ENCODE results near the gene KRT79.
"Not testable (repeated sequence)": the region's sequence is repeated elsewhere in the genome, so short reads cannot be mapped to it uniquely, and the experiment has no call there.

KRT79 gene

DNA sequence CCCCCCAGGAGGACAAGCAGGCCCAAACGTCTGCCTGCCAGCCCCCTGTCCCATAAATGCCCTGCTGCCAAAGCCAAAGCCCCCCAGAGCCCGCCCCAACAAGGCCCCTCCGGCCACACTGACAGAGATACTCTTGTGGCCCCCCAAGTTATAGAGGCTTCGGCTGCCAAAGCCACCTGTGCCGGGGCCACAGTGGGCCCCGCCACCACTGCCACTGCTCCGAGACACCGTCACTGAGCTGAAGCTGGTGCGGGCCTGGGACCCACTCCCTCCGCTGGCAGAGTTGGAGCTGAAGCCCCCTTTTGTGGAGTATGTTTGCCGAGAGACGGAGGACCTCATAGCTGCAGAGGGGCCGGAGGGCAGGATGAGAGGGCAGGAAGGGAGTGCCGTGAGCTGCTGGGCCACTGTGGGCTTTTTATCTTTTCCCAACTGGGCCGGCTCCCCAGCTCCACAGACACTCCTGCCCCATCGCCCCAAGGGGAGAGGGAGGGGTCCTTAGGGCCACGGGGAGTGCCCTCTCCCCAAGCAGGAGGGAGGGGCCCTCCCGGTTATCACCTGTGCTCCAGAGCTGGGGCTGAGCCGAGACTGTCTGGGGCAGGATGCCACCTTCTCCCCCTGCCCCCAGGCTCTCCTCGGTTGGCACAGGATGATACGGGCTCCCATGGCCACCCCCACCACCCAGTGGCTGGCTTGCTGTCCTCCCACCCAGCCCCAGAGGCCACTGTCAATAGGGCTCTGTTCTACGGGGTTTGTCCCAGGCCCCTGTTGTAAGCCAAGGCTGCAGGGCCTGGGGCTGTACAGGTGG is at the start of gene KRT79:
Gene KRT79, minus strand, starts transcription at position 390 of the 805 bp plus-strand sequence. Its CDS starts 51 bp downstream, at position 339.
- DNase-seq (ENCODE audit: low spot score), result no peak

DNA sequence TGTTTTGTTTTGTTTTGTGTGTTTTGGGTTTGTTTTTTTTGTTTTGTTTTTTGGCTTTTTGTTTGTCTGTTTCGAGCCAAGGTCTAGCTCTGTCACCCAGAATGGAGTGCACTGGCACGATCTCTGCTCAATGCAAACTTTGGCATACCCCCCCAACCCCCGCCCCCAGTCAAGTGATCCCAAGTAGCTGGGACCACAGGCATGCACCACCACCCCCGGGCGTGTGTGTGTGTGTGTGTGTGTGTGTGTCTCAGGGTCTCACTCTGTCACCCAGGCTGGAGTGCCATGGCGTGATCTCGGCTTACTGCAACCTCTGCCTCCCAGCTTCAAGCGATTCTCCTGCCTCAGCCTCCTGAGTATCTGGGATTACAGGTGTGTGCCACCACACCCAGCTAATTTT is 46.4 kb upstream of the KRT79 start:
- DNase-seq (ENCODE audit: low spot score), result not testable (repeated sequence)

DNA sequence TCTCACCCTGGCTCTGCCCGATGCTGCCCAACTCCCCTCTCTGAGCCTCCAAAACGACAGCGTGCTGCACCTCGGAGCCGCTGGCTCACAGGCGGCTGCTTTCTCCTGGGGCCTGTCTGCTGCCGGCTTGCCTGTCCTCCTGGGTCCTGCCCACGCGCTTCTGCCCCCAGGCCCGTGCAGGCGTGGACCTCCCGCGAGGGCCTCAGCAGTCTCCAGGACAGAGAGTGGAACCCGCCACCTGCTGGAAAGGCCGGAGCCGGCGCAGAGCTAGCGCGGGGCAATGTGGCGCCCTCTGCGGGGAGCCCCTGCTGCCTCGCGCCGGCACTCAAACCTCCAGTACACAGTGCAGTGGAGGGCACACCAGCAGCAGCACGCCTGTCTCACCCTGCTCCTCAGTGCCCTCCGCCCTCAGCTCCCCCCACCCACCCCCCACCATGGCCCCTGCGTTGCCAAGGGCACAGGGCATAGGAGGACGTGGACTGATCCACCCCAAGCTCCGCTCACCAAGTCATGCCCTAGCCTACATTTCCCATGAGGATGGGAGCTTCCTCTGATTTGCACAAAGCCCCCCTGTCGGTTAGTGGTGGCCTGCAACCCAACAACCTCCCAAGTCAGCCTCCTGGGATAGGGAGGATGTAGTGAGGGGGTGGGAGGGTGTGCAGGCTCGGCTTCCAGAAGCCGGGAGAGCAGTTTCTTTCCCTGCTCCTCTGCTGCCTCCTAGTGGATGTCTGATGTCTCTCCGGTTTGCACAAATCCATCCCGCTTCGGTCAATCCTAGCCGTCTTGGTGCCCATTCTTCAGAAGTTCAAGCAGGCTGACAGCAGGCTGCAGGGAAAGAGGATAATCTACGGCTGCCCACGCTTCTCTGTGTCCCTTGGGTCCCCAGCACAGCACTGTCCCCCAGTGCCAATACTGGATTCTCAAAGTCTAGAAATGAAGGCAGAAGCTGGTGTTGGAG is 45.6 kb upstream of the KRT79 start:
- peak; percentile 77 for DNase-seq (ENCODE audit: low spot score)

DNA sequence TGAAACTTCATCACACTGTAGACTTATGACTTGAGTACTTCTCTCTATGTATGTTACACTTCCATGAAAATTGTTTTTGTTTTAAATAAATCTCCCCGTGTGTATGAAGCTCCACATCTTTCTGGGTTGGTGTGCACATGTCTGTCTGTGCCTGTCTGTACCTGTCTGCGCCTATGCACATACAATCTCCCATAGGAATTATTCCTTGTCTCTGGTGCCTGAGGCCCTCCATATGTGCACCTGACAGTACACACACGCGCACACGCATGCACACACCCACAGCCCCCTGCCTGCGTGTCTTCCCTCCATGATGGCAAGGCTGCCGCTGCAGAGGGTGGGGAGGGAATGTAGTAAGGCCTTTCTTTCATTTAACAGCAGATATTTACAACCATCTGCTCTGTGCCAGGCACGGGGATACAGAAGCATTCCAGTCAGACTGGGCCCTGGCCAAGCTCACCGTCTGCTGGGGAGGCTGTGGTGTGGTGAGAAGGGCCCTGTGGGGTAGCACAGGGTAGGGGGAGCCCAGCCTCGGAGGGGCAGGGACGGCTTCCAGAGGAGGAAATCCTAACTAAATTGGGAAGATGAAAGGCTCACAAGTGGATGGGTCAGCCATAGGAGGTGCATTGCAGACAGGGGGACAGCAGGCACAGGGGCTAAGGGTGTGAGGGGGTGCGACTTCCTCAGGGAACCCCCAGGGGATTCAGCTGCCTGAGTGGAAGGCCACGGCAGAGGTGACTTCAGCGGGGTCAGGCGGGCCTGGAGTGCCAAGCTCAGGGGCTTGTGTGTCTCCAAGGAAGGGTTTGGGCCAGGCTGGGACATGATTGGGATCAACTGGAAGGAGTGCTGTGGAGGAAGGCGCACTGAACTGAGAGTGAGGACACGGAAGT is 44.6 kb upstream of the KRT79 start:
- no peak for DNase-seq (ENCODE audit: low spot score)

DNA sequence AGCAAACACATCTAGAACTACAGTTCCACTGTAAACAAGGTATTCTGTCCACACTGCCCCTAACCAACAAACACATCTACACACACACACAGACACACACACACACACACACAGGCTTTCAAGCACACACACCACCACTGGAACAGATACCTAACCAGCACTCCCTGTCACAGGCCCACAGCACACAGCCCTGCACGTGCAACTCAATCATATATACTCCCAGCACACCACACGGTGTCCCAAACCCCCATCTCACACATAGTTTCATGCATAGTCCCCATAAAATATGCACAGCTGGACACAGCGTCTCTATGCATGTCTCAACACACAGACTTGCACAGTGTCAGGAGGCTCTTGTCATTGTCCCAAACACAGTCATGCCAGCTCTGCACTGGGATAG is 43.1 kb upstream of the KRT79 start:
- DNase-seq (ENCODE audit: low spot score), result no peak

DNA sequence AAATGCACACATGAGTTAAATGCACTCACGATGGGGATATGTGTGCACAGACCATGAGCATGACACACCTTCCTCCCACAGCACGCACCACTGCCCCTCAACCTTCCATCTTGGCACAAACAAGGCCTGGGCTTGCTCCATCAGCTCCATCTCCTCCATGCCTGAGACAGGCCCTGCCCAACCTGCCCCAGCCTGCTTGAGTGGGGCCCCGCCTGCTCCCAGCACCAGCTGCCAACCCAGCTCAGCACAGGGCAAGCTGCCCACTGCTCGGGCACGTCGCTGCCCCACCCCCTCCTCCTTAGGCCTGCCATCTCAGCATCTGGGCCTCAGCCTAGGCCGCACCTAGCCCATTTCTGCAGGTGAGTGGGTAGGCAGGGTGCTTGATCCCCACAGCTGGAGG is 42.3 kb upstream of the KRT79 start:
- DNase-seq (ENCODE audit: low spot score), result no peak

DNA sequence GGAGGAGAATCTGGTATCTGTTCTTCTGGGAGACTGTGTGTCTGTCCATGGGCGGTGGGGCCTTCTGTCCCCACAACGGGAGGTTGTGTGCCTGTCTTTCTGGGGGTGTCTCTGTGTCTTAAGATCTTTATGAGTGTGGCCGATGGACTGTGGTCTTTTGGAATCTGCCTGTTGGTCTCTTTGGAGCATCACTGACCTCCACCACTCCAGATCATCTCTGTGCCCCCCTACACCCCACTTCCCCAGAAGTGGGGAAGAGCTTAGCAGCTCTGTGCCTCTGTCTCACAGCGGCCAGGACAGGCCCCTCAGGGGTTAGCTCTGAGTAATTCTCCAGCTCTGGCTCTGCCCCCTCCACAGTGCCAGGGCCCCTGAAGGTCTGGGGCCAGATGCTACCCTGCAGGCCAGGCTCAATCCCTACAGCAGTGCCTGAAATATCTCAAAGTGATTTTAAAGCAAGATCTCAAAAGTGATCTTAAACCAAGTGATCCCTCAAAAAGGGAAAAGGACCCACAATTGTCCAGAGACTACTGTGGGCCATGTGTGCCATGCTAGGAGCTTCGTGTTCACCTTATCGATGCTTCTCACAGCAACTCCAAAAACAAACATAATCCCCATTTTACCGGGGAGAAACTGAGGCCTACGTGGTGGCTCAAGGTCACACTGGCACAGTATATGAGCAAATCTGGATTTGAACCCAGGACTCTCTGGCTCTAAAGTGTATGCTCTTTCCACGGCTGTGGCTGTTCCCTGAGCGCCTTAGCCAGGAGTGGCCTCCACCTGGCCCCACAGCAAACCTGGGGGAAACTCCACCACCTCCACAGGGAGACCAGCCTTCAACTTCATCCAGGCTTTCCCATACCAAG is 40.7 kb upstream of the KRT79 start:
- no peak for DNase-seq (ENCODE audit: low spot score)

DNA sequence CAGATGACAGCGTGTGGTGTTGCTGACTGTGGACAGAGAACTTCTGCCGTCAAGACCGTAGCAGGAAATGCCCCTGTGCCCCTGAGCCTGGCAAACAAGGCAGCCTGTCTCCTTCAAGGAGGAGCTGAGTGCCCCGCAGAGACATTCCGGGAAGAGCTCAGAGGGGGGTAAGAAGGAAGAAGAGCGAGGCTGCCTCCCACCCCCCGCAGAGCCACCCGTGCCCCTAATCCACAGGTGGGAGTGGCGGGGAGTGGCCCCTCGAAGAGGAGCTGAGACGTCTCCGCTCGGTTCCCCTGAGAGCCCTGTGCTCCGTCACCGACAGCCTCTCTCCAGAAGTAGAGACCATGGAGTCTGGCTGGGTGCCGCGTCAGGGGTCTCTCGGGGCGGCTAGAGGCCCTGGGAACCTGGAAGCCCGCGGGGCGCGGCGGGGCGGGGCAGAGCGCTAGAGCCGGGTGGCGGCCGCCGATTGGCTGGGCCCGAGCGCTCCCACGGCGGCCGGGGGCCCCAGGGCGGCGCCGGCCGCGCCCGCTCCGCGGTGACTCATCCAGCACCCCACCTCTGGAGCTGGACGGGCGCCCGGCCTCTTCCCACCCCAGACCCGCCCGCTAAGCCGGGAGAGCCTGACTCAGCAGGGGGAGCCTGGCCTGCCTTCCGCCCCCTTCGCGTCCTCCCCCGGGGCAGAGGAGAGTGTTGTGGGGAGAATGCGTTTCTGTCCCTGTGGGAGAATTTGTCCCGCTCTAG is 39.9 kb upstream of the KRT79 start:
- no peak for DNase-seq (ENCODE audit: low spot score)

DNA sequence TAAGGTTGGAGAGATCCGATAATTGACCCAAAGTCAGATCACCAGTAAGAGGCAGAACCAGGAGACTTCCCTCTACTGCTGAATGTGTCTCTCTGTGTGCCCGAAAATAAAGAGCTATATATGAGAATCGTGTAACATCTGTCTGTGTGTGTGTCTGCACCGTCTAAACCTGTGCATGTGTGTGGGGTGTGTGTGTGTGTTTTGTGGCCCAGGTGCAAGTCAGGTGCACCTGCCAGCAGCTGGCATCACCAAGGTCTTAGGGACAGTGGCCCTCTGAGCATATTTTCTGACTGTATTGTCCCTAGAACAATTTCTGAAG is 39.4 kb upstream of the KRT79 start:
- DNase-seq (ENCODE audit: low spot score), result no peak

DNA sequence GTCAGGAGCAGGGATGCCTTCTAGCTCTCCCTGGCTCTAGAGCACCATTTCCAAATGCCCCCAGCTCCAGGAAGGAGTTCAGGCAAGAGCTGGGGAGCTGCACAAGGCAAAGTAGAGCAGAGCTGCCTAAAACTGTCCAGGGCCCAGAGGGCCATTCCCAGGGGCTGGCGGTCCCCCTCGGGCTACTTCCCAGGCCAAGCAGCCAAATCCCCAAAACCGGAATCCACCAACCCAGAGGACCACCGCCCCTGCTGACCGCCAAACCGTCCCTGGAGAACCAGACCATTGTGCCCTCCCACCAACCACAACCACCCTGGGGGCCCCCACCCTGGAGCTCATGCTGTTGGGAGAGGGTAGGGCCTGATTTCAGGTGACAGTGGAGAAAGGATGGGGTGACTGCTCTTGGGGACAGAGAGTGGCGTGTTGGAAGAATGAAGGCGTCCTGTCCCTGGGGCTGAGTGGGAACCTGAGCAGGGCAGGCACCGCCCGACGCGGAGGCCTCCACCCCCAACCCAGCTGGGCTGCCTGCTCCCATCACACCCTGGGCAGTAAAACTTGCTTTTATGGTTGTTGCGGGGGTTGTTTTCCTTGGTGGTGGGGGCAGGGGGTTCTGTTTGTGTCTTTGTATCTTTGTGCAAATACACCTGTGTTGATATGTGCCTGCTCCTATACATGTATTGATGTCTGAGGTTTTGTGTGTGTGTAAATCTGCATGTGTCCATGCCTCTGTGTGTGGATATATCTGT is 38.7 kb upstream of the KRT79 start:
- no peak for DNase-seq (ENCODE audit: low spot score)

DNA sequence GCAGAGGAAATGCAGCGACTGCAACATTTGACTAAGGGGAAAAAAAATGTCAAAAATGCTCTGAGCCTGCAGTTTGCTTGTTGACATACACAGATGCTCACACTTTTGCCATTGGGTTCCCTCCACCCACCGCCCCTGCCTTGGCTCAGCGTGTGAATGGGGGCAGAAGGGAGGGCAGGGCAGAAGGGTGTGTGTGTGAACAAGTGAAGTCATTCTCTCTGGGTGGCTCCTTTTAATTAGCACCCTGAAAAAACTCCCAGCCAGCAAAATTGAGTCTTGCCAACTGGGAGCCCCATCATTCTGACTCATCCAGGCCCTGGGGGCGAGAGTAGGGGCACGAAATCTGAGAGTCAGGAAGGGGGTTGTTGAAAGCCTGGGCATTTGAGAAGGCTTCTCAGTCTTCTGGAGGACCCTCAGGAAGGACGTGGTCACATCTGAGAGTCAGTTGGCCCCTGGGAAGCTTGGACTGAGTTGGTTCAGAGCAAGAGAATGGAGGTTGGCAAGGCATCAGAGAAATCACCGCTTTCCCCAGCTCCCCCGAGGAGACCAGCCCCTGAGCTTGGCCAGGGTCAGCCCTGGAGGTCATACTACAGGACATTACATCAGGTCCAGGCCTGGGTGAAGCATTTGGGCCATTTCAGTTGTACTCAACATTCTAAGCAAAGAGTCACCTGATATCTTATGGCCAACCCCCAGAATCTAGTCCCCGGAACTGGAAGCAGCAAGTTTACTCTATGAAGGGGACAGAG is 37.4 kb upstream of the KRT79 start:
- DNase-seq (ENCODE audit: low spot score), result no peak

DNA sequence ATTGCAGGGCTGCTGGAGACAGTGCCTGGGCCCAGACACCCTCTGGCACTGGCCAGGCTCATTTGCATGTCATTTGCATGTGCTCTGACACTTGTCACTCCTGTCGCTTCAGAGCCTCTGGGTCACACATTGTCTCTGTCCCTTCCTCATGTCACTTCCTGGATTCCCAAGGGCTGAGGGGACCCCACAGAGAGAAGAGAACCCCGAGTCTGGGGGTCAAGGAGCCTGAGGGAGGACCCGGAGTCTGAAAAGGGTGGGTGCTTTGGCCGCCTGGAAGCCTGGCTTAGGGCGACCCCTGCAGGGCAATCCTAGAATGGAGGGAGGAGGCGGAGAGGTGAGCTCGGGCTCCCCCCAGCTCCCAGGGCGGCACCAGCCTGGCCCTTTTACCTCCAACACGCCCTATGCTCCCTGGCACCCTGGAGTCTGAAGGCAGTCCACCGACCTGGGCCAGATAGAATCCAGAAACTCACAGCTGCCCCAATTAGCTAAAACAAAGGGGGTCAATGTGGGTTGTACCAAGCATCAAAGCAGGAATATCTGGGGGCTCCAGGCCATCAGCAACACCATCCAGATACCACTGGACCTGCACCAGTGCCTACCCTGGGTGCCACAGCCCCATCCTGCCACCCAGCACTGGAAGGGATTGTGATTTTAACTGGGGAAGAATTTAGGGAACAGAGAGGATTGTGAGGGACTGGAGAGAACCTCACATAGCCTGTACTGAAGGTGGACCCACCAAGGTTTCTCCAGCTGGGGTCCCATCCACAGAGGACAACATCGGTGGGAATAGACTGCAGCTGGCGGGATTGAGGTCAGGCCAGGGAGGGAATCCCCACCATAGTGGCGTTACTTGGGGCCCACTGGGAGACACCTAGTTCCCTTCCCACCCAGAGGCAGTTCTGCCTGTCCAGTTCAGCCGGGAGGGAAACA is 36.5 kb upstream of the KRT79 start:
- no peak for DNase-seq (ENCODE audit: low spot score)

DNA sequence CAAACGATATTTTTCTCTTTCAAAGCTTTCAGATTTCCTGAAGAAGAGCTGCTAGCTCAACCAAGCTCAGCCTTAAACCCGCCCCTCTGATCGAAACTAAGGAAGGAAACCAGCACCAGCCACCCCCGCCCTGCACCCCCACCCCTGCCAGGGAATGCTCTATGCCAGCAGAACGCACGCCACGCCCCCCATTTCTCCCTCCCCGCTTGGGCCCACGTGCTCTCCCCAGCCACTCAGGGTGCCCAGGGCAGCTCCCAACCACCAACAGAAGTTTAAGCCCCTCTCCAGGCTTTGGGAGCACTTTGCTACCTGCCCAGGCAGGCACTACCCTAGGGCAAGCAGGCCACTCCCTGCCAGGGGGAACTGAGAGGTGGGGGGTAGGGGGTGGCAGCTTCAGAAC is 33.5 kb upstream of the KRT79 start:
- peak; percentile 37 for DNase-seq (ENCODE audit: low spot score)

DNA sequence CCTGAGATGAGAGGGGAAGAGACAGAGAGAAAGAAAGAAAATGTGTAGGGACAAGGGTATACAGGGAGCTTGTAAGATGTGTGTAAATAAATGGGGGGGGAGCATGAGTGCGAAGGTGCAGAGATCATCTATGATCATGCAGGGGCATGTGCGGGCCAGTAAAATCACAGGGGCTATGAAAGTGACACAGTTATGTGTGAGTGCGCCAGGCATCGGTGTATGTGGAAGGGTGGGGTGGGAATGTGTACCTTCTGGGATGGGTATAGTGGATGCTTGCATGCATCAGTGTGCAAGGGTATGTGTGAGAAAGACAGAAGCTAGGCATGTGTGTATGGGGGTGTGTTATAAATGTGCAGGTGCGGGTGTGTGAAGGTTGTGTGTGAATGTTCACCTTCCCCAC is 33.0 kb upstream of the KRT79 start:
- no peak for DNase-seq (ENCODE audit: low spot score)

DNA sequence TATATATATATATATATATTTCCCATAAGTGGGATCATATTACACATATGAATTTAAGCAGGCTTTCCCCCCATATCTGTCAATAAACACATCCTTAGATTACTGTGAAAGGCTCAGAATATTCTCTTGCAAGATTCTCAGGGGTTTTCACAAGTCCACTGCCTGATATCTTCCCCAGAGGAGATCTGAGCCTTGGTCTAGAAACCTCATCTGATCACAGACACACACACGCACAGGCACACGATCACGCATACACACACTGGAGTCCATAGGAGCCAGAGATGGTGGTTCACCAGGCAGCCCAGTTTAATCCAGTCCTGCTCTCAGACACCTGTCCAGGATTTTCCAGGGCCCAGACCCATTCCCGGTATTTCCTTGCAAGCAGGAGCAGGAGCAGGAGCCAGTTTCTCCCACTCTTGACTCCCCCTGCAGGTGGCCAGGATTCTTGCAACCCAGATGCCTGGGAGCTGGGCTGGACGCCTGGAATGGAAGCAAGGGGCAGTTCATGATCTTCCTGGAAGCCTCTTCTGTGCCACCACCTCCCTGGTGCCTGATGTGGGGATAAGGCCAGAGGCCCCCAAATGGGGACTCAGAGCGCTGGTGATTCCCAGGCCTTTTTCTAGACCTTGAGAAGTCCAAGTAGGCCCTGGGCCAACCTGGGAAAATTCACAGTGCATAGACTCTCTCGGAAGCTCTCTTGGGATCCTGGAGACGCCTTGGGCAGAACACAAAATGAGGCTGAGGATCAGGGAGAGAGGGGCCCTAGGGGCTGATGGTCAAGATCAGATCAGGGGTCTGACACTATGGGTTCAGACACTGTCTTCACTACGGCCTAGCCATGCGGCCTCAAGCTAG is 31.2 kb upstream of the KRT79 start:
- DNase-seq (ENCODE audit: low spot score), result no peak

DNA sequence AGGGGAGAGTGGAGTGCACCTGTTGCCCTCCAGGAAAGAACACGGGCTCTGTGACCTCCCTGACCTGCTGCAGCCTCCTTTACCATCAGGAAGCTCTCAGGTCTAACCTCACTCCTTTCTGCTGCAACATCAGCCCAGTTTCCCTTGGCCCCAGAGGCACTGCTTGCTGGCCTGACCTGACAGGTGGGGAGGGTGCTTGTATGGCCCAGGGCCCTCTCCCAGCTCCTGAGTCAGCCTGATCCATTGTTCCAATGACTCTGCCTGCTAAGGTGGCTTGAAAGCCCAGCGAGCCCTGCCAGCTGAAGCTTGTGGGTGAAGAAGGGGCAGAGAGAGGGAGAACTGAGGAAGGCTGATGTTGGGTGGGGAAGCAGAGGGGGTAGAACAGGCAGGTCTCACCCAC is 27.9 kb upstream of the KRT79 start:
- no peak for DNase-seq (ENCODE audit: low spot score)

DNA sequence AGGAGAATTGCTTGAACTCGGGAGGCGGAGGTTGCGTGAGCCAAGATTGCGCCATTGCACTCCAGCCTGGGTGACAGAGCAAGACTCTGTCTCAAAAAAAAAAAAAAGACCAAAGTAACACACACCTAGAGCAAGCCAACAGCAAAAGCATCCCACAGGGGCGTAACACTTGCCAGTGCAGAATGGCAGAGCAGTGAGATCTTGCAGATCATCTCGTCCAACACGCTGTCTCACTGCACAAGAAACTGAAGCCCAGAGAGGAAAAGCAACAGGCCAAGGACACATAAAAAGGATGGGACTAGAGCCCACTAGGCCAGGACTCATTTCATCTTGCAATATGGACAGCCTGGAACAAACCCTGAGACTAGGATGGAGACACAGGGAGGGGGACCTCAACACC is 27.4 kb upstream of the KRT79 start:
- DNase-seq (ENCODE audit: low spot score), result no peak
